CD4-positive, alpha-beta T cell treated with Interleukin-12 subunit alpha and Interleukin-12 subunit beta, for 1 hour (primary cell): ENCODE measurements around the gene TNNT1.
"Not testable (repeated sequence)": the region's sequence is repeated elsewhere in the genome, so short reads cannot be mapped to it uniquely, and the experiment has no call there.

Source experiments
- DNase-seq: peaks from one replicate; pipeline ENCODE4 v3.0.0-alpha.2; 2020

TNNT1 gene

GRCh38 chr19:55166530-55167268 is 17.7 kb upstream of the TNNT1 start, which contains the start of gene DNAAF3:
TSS of gene DNAAF3 (minus strand) at chr19:55166613. CDS start at chr19:55166413, 200 bp downstream.
- DNase-seq: peak; percentile 79

- DNase-seq: peak; percentile 62
Observed at GRCh38 chr19:55165952-55166529, 17.0 kb upstream of the TNNT1 start.

GRCh38 chr19:55161571-55162322 is 12.7 kb upstream of the TNNT1 start:
- no peak for DNase-seq

GRCh38 chr19:55160986-55161365 is 12.0 kb upstream of the TNNT1 start:
- DNase-seq: no peak

- DNase-seq: peak; percentile 87
Observed at GRCh38 chr19:55160128-55160985, 11.4 kb upstream of the TNNT1 start.

GRCh38 chr19:55158848-55159749 is 10.1 kb upstream of the TNNT1 start:
- no peak for DNase-seq

- DNase-seq: no peak
Observed at GRCh38 chr19:55158423-55158822, 9.4 kb upstream of the TNNT1 start.

GRCh38 chr19:55157064-55157908 is 8.3 kb upstream of the TNNT1 start, which contains the start of gene TNNI3:
TSS of gene TNNI3 (minus strand) at chr19:55157732. CDS start at chr19:55157589, 143 bp downstream.
- no peak for DNase-seq

- peak; percentile 30 for DNase-seq
Observed at GRCh38 chr19:55156202-55157063, 7.4 kb upstream of the TNNT1 start.

- DNase-seq: not testable (repeated sequence)
Observed at GRCh38 chr19:55155784-55156183, 6.8 kb upstream of the TNNT1 start.

GRCh38 chr19:55153652-55154264 is 4.8 kb upstream of the TNNT1 start:
- DNase-seq: no peak

GRCh38 chr19:55152017-55152416 is 3.0 kb upstream of the TNNT1 start:
- no peak for DNase-seq

- DNase-seq: no peak
Observed at GRCh38 chr19:55147545-55148251, 1.3 kb downstream of the TNNT1 start.

GRCh38 chr19:55146705-55147273 is 2.2 kb downstream of the TNNT1 start:
- no peak for DNase-seq

GRCh38 chr19:55146078-55146704 is 2.8 kb downstream of the TNNT1 start:
- peak; percentile 26 for DNase-seq

GRCh38 chr19:55145232-55145631 is 3.8 kb downstream of the TNNT1 start:
- no peak for DNase-seq

- DNase-seq: no peak
Observed at GRCh38 chr19:55141696-55142095, 7.3 kb downstream of the TNNT1 start.

GRCh38 chr19:55137915-55138314 is 11.1 kb downstream of the TNNT1 start:
- no peak for DNase-seq
